Cardiac atrium fibroblast (primary cell): ENCODE data around the gene RBM45. TPM values are rescaled to one million over a fixed set of nuclear protein-coding genes. Genes with fewer than 3 reads are reported as not detected.

Experiments
- total RNA-seq: library from RNA; depleted of rRNA; stranded (reverse); fragments of >200 nt; gene quantifications from 2 replicates; pipeline ENCODE4 v1.2.3, GENCODE V29; 2015

RBM45 gene
- 9.9 and 11.8 TPM in 2 replicates for total RNA-seq

DNA sequence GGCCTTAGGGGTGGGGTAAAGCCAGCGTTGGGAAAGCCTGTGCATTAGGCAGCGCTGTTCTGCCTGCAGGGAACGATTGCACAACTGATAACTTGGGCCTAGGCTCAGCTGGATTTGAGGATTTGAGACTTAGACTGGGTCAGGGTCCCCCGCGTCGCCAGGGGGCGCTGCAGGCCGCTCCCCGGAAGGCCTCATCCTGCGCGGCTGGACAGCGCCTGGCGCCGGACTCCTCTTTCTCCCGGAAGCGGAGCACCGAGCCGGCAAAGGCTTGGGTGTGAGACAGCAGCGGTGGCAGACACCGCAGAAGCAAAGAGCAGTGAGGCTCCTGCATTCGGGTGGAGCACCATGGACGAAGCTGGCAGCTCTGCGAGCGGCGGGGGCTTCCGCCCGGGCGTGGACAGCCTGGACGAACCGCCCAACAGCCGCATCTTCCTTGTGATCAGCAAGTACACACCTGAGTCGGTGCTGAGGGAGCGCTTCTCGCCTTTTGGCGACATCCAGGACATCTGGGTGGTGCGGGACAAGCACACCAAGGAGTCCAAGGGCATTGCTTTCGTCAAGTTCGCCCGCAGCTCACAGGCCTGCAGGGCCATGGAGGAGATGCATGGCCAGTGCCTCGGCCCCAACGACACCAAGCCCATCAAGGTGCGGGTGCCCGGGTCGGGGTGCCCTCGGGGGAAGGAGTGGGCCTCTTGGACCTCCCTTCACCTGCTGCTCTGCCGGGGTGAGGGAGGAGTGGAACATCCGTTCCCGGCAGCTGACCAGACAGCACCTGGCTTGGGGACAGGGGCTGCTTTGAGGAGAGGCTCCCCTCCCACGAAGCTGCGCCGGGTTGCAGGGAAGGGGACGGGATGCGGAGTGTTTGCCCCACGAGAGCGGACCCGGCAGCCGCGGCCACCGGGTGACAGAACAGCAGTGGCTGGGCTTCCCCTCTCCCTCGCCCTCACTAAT is at the start of gene RBM45:
TSS of gene RBM45 (plus strand) at position 236 of the 951 bp plus-strand sequence. CDS start at position 346, 110 bp downstream.

DNA sequence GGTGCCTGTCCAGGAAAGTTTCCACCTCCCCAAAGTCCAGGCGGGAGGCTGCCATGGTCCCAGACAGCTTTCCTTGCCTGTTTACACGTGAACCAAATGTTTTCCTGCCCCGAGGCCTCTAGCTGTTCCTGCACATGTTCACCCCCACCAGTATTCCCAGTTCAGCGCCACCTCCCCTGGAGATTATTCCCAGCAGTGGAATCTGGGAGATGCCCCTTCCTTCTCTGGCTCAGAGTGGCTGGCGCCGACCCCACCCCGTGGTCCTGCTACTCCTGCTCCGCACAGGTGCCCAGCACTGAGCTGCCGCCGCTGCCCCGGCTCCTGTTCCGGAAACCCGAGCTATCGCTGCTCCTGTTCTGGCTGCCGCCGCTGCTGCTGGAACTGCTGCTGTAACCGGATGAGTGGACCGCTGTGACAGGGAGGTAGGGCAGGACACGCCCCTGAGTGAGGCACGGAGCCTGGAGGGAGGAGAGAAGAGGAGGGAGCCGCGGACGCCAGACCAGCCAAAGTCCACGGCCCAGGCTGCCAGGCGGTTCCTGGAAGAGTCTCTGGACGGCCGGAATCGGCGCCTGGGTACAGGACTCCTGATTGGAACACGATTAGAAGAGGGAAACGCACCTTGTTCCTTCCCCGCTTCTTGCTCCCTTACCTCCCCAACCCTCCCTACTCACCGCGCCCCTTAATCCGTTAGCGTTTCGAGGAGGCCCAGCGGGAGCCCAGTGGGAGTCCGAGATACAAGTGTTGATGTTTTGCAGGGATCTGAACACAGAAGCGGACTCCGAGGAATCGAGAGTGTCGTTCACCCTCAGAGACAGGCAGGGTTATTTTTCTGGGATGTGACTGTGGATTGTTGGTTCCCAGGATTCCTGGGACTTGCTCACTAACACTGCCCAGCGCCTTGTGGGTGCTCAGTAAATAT is 39.6 kb upstream of the RBM45 start, which contains the start of gene PDE11A:
TSS of gene PDE11A (minus strand) at position 395 of the 919 bp plus-strand sequence. CDS start at position 55, 340 bp downstream.

Other genes with a start within 250 kb of the RBM45 start
- gene PDE11A, start 39.7 kb upstream of the RBM45 start, total RNA-seq: not detected in 2 replicates
- gene OSBPL6, start 82.1 kb downstream of the RBM45 start, total RNA-seq: 4.3 and 8.9 TPM in 2 replicates